Fibroblast of lung (primary cell): ENCODE data around the gene OR2A12. TPM values are rescaled to one million over a fixed set of nuclear protein-coding genes. Genes with fewer than 3 reads are reported as not detected.

Experiments
- DNase-seq, 2 donors: peaks; one replicate each; pipeline versions ENCODE4 v3.0.0 to v3.0.0-alpha.2; 2010; ENCODE audit warnings: low read depth in 2 of 2
- H2AFZ ChIP-seq: 2 replicates; pipeline ENCODE4 v1.5.1; 2012; ENCODE audit warnings: low read length, control low read depth, inconsistent platforms
- H3K27ac ChIP-seq: 2 replicates; pipeline ENCODE4 v1.5.1; 2011; ENCODE audit warnings: low read length, control low read depth; ENCODE audit not compliant: insufficient read depth
- H3K27me3 ChIP-seq: 2 replicates; pipeline ENCODE4 v1.5.1; 2011; ENCODE audit warnings: mild to moderate bottlenecking, low read length; ENCODE audit not compliant: control insufficient read depth, insufficient read depth
- H3K36me3 ChIP-seq: 2 replicates; pipeline ENCODE4 v1.5.1; 2011; ENCODE audit warnings: low read length; ENCODE audit not compliant: control insufficient read depth, insufficient read depth
- H3K4me1 ChIP-seq: 2 replicates; pipeline ENCODE4 v1.5.1; 2011; ENCODE audit warnings: low read length; ENCODE audit not compliant: control insufficient read depth, insufficient read depth; ENCODE audit errors: extremely low read depth
- H3K4me2 ChIP-seq: 2 replicates; pipeline ENCODE4 v1.5.1; 2011; ENCODE audit warnings: low read length, control low read depth; ENCODE audit not compliant: insufficient read depth; ENCODE audit errors: extremely low read depth
- H3K4me3 ChIP-seq, 4 experiments: fragments of 200-600 bp in 1 of 4; sonication (generic) in 1 of 4; replicated peaks in 1 of 4; 2 replicates each; pipeline ENCODE4 v1.5.1; 2011 to 2016; ENCODE audit warnings: low read length in 4 of 4, low read depth in 3 of 4, mild to moderate bottlenecking in 3 of 4, control low read depth in 2 of 4, inconsistent platforms in 1 of 4, mixed read lengths in 1 of 4; ENCODE audit not compliant: insufficient read depth in 1 of 4; ENCODE audit errors: control extremely low read depth in 1 of 4
- H3K79me2 ChIP-seq: 2 replicates; pipeline ENCODE4 v1.5.1; 2012; ENCODE audit warnings: mild to moderate bottlenecking, low read length, inconsistent platforms; ENCODE audit not compliant: control insufficient read depth, insufficient read depth
- H3K9ac ChIP-seq: 2 replicates; pipeline ENCODE4 v1.5.1; 2011; ENCODE audit warnings: mild to moderate bottlenecking, low read length, control low read depth; ENCODE audit not compliant: insufficient read depth
- H3K9me3 ChIP-seq: 2 replicates; pipeline ENCODE4 v1.5.1; 2012; ENCODE audit warnings: low read depth, low read length; ENCODE audit not compliant: control insufficient read depth, insufficient read depth
- H4K20me1 ChIP-seq: 2 replicates; pipeline ENCODE4 v1.5.1; 2011; ENCODE audit warnings: low read length; ENCODE audit not compliant: control insufficient read depth, insufficient read depth; ENCODE audit errors: extremely low read depth
- EZH2 ChIP-seq: IDR thresholded peaks from 2 replicates; pipeline ENCODE4 v1.5.1; 2012; ENCODE audit warnings: low read length, control low read depth, mild to moderate bottlenecking; ENCODE audit errors: missing control alignments
- polyA plus RNA-seq, 2 donors: library from polyadenylated mRNA; depleted of rRNA in 1 of 2; stranded (reverse) in 1 of 2; unstranded in 1 of 2; fragments of >200 nt; gene quantifications; 2 replicates each; pipeline ENCODE4 v1.2.1, GENCODE V29; 2011 to 2012; ENCODE audit warnings: missing spikeins in 1 of 2
- total RNA-seq: library from RNA; depleted of rRNA; stranded (reverse); fragments of >200 nt; gene quantifications from 2 replicates; pipeline ENCODE4 v1.2.1, GENCODE V29; 2014
- TF ChIP-seq, protein P1 (sequence below), 2 donors: IDR thresholded peaks in 1 of 2; conservative IDR thresholded peaks in 1 of 2; 1 replicate in 1 of 2; 2 replicates in 1 of 2; pipeline ENCODE4 v1.5.1; 2011 to 2012; ENCODE audit warnings: low read length in 2 of 2, control low read depth in 1 of 2, inconsistent platforms in 1 of 2, low read depth in 1 of 2, mild to moderate bottlenecking in 1 of 2

The OR2A12 gene
- total and polyA plus RNA-seq, 2 donors (not counting 1 experiment from before 2014, with no cell fraction given), result not detected

DNA sequence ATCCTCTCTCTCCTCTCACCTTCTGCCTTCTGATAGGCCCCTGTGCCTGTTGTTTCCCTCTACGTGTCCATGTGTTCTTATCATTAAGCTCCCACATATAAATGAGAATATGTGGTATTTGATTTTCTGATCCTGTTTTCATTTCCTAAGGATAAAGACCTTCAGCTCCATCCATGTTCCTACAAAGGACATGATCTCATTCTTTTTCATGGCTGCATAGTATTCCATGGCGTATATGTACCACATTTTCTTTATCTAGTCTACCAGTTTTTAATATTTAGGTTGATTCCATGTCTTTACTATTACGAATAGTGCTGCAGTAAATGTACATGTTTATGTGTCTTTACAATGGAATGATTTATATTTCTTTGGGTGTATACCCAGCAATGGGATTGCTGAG, 4.6 kb downstream of the OR2A12 start:
- H3K4me1 ChIP-seq, result no peaks in the 10 kb centered on the region
- TF ChIP-seq, protein P1, sequence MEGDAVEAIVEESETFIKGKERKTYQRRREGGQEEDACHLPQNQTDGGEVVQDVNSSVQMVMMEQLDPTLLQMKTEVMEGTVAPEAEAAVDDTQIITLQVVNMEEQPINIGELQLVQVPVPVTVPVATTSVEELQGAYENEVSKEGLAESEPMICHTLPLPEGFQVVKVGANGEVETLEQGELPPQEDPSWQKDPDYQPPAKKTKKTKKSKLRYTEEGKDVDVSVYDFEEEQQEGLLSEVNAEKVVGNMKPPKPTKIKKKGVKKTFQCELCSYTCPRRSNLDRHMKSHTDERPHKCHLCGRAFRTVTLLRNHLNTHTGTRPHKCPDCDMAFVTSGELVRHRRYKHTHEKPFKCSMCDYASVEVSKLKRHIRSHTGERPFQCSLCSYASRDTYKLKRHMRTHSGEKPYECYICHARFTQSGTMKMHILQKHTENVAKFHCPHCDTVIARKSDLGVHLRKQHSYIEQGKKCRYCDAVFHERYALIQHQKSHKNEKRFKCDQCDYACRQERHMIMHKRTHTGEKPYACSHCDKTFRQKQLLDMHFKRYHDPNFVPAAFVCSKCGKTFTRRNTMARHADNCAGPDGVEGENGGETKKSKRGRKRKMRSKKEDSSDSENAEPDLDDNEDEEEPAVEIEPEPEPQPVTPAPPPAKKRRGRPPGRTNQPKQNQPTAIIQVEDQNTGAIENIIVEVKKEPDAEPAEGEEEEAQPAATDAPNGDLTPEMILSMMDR (conservative IDR thresholded peaks at IDR 0.05 in 1 of 2, IDR thresholded peaks at IDR 0.05 in 1 of 2; ENCODE audit: low read depth in 1 of 2, low read length in 2 of 2), result no peak
- TF ChIP-seq EZH2, result no peak
- no peak overlapping the region for H3K27ac ChIP-seq
- H4K20me1 ChIP-seq, result no peaks in the 10 kb centered on the region
- no peaks in the 10 kb centered on the region for H3K9me3 ChIP-seq
- H3K79me2 ChIP-seq, result no peaks in the 10 kb centered on the region
- H3K27me3 ChIP-seq, result no peaks in the 10 kb centered on the region
- no peaks in the 10 kb centered on the region for H3K36me3 ChIP-seq
- no peak overlapping the region for H2AFZ ChIP-seq
- H3K9ac ChIP-seq, result no peak overlapping the region
- H3K4me2 ChIP-seq, result no peak overlapping the region
- H3K4me3 ChIP-seq, result no peak overlapping the region
- DNase-seq, result no peak

DNA sequence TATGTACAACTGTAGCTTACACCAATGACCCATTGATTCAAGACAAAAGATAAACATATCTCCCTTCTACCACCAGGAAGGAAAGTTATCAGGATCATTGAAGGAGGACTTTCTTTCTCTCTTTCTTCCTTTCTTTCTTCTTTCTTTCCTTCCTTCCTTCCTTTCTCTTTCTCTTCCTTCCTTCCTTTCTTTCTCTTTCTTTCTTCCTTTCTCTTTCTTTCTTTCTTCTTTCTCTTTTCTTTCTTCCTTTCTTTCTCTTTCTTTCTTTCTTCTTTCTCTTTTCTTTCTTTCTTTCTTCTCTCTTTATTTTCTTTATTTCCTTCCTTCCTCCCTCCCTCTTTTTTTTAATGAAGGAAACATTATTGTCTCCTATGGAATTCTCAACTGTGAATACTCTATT, 12.7 kb downstream of the OR2A12 start:
- no peaks in the 10 kb centered on the region for H3K9me3 ChIP-seq

GRCh38 chr7:144100607-144101006, 14.5 kb downstream of the OR2A12 start:
- no peak overlapping the region for H3K4me2 ChIP-seq
- H3K27ac ChIP-seq, result no peak overlapping the region
- no peak for TF ChIP-seq EZH2
- TF ChIP-seq, protein P1 (conservative IDR thresholded peaks at IDR 0.05 in 1 of 2, IDR thresholded peaks at IDR 0.05 in 1 of 2; ENCODE audit: low read depth in 1 of 2, low read length in 2 of 2), result no peak
- H3K79me2 ChIP-seq, result no peaks in the 10 kb centered on the region
- H3K27me3 ChIP-seq, result no peaks in the 10 kb centered on the region
- no peak overlapping the region for H2AFZ ChIP-seq
- H3K4me3 ChIP-seq, result no peak overlapping the region
- DNase-seq, result no peak
- no peaks in the 10 kb centered on the region for H3K9me3 ChIP-seq
- no peak overlapping the region for H3K9ac ChIP-seq
- H3K36me3 ChIP-seq, result no peaks in the 10 kb centered on the region
- no peaks in the 10 kb centered on the region for H4K20me1 ChIP-seq
- H3K4me1 ChIP-seq, result no peaks in the 10 kb centered on the region

More for the DNA sequence above, 12.7 kb downstream of the OR2A12 start:
- H3K27me3 ChIP-seq, result no peaks in the 10 kb centered on the region
- no peak overlapping the region for H2AFZ ChIP-seq
- TF ChIP-seq, protein P1 (conservative IDR thresholded peaks at IDR 0.05 in 1 of 2, IDR thresholded peaks at IDR 0.05 in 1 of 2; ENCODE audit: low read depth in 1 of 2, low read length in 2 of 2), result no peak
- no peak for TF ChIP-seq EZH2
- no peaks in the 10 kb centered on the region for H4K20me1 ChIP-seq
- H3K4me1 ChIP-seq, result no peaks in the 10 kb centered on the region
- DNase-seq, result no peak
- no peak overlapping the region for H3K9ac ChIP-seq
- H3K79me2 ChIP-seq, result no peaks in the 10 kb centered on the region
- no peak overlapping the region for H3K4me3 ChIP-seq
- no peaks in the 10 kb centered on the region for H3K36me3 ChIP-seq
- no peak overlapping the region for H3K27ac ChIP-seq
- H3K4me2 ChIP-seq, result no peak overlapping the region
